ENCODE data around the gene HDAC4.

GRCh38 chr2:239223310-239224198 lies 177.3 kb downstream of the HDAC4 start:
- no peak for TF ChIP-seq CTCF (IDR thresholded peaks at IDR 0.05; ENCODE audit: insufficient read depth, low read depth, low read length)
- no peak for TF ChIP-seq EZH2 (IDR thresholded peaks at IDR 0.05; ENCODE audit: insufficient read depth, low read length)
